HG03196 (cell line): ENCODE data around the gene CTPS2.

ENCODE experiments used
- ATAC-seq: cut with Tn5 transposase; IDR thresholded peaks from one replicate; pipeline ENCODE4 v1.9.1; 2021; ENCODE audit not compliant: unreplicated experiment

Gene CTPS2

DNA sequence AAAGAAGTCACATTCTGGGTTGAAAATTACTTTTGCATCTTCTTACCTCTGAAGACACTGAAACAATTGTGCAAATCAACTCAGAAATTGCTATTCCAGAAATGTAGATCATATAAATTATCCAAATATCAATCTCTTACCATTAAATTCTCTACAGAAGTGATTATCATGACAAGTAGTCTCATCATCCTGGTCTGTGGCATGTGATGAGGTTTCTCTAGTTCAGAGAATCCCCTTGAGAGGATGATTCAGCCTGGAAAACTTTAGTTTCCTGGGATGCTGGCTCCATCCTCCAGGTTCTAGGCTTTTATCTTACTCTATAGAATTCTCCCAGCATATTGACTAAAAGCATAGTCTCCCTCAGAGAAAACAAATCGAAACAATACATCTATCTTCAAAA, 138.7 kb downstream of the CTPS2 start:
- no peak for ATAC-seq

DNA sequence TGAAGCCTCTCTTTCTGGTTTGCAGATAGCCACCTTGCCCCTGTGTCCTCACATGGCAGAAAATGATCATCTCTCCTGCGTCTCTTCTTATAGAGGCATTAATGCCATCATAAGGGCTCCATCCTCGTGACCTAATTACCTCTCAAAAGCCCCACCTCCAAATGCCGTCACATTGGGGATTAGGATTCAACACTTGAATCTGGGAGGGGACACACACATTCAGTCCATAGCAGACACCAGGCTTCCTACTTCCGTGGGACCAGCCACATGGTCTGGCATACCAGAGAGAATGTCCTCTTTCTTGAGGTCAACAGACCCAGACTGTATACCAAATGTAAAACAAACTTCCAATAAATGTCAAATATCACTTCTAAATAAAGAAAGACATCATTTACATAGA, 144.8 kb downstream of the CTPS2 start:
- ATAC-seq: no peak

DNA sequence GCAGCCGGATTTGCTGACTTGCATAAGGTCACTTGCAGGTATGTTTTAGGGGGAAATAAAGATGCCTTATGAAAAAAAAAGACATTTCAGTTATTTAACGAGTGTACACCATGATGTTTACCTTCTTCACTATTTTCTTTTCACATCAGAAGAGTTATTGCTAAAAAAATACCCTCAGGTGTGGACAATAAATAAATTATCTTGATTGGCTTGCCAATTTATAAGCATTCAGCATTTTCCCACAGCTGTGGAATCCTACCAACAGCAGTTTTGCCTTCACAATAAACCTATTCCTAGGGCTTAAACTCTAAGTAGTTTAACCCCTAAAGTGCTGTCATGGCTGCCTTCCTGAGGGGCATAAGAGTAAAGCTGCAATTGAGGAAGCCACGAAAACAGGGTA, 145.9 kb downstream of the CTPS2 start:
- ATAC-seq: no peak

DNA sequence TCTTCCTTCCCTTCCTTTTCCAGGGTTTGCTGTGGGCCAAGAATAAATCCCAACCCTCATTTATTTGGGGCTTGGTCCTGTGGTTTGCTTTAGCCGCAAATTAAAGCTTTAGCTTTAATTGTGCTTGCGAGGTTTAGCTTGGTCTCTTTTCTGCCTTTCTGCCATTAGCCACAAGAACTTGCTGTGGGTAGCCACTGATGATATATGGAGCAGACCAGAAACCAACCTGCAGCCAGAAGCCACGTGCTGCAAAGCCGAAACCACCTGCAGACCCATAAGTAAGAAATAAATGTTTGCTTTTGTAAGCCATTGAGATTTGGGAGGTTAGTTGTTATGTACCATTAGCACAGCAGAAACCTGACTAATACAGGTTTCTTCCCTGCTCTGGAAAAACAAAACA, 152.3 kb downstream of the CTPS2 start:
- no peak for ATAC-seq

DNA sequence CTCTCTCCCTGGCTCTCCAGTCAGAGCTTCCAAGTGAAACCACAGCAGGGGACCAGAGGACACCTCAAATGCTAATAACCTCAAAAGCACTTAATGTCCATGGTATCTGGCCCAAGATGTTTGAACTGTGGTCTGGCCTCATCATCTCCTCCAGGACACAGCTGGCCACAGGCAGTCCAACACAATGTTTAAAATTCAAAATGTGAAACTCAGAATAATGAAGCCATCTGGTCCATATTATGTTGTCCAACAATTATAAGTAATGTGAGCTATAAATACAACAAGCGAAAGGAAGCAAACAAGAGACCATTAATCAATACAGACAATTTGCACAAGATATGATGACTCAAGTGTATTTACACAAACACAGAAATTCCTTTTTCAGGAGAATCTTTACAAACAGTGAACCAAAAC, 153.3 kb downstream of the CTPS2 start:
- no peak for ATAC-seq

DNA sequence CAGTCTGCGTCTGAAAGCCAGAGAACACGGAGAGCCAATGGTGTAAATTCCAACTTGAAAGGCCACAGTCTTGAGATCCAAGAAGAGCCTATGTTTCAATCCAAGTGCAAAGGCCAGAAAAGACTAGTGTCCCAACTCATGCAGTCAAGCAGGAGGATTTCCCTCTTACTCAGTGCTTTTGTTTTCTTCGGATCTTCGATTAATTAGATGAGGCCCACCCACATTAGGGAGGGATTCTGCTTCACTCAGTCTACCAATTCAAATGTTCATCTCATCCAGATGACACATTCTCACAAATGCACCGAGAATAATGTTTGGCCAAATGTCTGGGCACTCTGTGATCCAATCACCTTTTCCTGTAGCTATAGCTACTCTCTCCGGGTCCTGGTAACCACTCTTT, 154.0 kb downstream of the CTPS2 start:
- no peak for ATAC-seq

DNA sequence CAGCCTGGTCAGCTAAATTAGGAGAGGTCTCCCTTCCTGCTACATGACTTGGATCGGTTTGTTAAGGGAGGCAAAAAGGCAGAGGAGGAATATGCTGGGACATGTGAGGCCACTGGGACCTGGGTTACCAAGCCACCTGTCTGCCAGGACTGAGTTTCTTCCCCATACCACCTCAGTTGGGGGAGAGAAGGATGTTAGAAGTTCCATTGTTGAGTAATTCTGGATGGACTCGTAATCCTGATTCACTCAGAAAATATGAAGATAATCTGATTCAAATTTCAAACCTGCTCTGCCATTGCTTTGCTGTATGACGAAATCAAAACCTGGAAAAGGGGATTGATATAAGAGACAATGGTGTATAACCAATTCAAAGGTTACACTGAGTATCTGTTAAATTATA, 159.9 kb downstream of the CTPS2 start:
- no peak for ATAC-seq

DNA sequence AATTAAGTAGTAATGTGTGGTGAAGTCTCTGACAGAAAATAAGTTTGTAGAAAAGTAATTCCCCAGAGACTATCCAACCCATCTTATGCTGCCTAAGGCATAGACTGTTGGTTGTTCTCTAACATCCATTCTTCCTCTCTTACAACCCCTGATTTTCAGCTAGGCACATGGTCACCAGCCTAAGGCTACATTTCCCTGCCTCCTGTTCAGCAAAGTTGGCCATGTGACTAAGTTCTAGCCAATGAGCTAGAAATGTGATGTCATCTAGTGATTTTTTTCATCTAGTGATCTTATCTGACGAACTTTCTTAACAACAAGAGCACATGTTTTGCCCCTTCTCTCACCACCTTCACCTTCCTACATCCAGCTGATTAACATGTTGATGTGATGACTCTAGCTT, 164.8 kb downstream of the CTPS2 start:
- no peak for ATAC-seq

DNA sequence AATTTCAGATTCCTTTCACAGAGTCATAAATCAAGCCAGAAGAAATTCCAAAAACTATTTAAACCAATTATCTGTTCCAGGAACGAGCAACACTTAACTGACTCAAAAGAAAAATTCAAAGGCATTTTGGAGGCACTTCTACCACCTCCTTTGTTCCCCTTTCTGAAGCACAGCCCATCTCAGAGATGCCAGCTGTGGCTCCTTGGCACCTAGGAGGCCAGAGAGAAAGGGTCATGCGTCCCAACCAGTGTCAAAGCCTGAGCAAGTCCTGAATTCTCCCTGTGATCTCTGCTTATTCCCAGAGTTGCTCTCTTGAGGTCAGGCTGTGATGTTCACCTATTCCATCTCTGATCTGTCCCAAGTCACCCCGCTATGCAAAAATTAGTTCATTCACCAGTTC, 167.5 kb downstream of the CTPS2 start:
- no peak for ATAC-seq
